ENCODE results near the gene ST3GAL4.
"Not testable (repeated sequence)": the region's sequence is repeated elsewhere in the genome, so short reads cannot be mapped to it uniquely, and the experiment has no call there.

The ST3GAL4 gene

GRCh38 chr11:126363706-126364248 lies 8.3 kb downstream of the ST3GAL4 start:
- no peak for TF ChIP-seq CTCF (IDR thresholded peaks at IDR 0.05; ENCODE audit: borderline replicate concordance, control extremely low read depth, extremely low read depth, insufficient read depth, missing control alignments)
- DNase-seq (ENCODE audit: low spot score) = no peak
- in situ Hi-C loops (cut with MboI; ENCODE audit: low sequenced_read_pairs, unreplicated experiment) = no loop called here

- in situ Hi-C loops (cut with MboI; ENCODE audit: low sequenced_read_pairs, unreplicated experiment); DNase-seq (ENCODE audit: low spot score): not testable (repeated sequence)
Measured at GRCh38 chr11:126364735-126365134, 9.2 kb downstream of the ST3GAL4 start.

GRCh38 chr11:126365508-126365907 lies 10.0 kb downstream of the ST3GAL4 start:
- DNase-seq (ENCODE audit: low spot score); in situ Hi-C loops (cut with MboI; ENCODE audit: low sequenced_read_pairs, unreplicated experiment): not testable (repeated sequence)

GRCh38 chr11:126366064-126366822 lies 10.8 kb downstream of the ST3GAL4 start:
- no peak for DNase-seq (ENCODE audit: low spot score)
- TF ChIP-seq CTCF (IDR thresholded peaks at IDR 0.05; ENCODE audit: borderline replicate concordance, control extremely low read depth, extremely low read depth, insufficient read depth, missing control alignments) = no peak
- in situ Hi-C loops (cut with MboI; ENCODE audit: low sequenced_read_pairs, unreplicated experiment) = no loop called here

- in situ Hi-C loops (cut with MboI; ENCODE audit: low sequenced_read_pairs, unreplicated experiment); DNase-seq (ENCODE audit: low spot score): not testable (repeated sequence)
Measured at GRCh38 chr11:126366823-126367654, 11.6 kb downstream of the ST3GAL4 start.

- in situ Hi-C loops (cut with MboI; ENCODE audit: low sequenced_read_pairs, unreplicated experiment); DNase-seq (ENCODE audit: low spot score): not testable (repeated sequence)
Measured at GRCh38 chr11:126367806-126368205, 12.3 kb downstream of the ST3GAL4 start.

- DNase-seq (ENCODE audit: low spot score); in situ Hi-C loops (cut with MboI; ENCODE audit: low sequenced_read_pairs, unreplicated experiment): not testable (repeated sequence)
Measured at GRCh38 chr11:126368336-126369119, 13.0 kb downstream of the ST3GAL4 start.

- no peak for TF ChIP-seq CTCF (IDR thresholded peaks at IDR 0.05; ENCODE audit: borderline replicate concordance, control extremely low read depth, extremely low read depth, insufficient read depth, missing control alignments)
- no peak for DNase-seq (ENCODE audit: low spot score)
- in situ Hi-C loops (cut with MboI; ENCODE audit: low sequenced_read_pairs, unreplicated experiment) = no loop called here
Measured at GRCh38 chr11:126370016-126370415, 14.5 kb downstream of the ST3GAL4 start.

- TF ChIP-seq CTCF (IDR thresholded peaks at IDR 0.05; ENCODE audit: borderline replicate concordance, control extremely low read depth, extremely low read depth, insufficient read depth, missing control alignments) = no peak
- in situ Hi-C loops (cut with MboI; ENCODE audit: low sequenced_read_pairs, unreplicated experiment) = no loop called here
- DNase-seq (ENCODE audit: low spot score) = no peak
Measured at GRCh38 chr11:126371595-126371994, 16.1 kb downstream of the ST3GAL4 start.

GRCh38 chr11:126373389-126374066 lies 18.0 kb downstream of the ST3GAL4 start:
- in situ Hi-C loops (cut with MboI; ENCODE audit: low sequenced_read_pairs, unreplicated experiment); DNase-seq (ENCODE audit: low spot score): not testable (repeated sequence)

- in situ Hi-C loops (cut with MboI; ENCODE audit: low sequenced_read_pairs, unreplicated experiment); DNase-seq (ENCODE audit: low spot score): not testable (repeated sequence)
Measured at GRCh38 chr11:126374562-126375300, 19.2 kb downstream of the ST3GAL4 start.
